ENCODE measurements around the gene KRT8.

Gene KRT8

DNA sequence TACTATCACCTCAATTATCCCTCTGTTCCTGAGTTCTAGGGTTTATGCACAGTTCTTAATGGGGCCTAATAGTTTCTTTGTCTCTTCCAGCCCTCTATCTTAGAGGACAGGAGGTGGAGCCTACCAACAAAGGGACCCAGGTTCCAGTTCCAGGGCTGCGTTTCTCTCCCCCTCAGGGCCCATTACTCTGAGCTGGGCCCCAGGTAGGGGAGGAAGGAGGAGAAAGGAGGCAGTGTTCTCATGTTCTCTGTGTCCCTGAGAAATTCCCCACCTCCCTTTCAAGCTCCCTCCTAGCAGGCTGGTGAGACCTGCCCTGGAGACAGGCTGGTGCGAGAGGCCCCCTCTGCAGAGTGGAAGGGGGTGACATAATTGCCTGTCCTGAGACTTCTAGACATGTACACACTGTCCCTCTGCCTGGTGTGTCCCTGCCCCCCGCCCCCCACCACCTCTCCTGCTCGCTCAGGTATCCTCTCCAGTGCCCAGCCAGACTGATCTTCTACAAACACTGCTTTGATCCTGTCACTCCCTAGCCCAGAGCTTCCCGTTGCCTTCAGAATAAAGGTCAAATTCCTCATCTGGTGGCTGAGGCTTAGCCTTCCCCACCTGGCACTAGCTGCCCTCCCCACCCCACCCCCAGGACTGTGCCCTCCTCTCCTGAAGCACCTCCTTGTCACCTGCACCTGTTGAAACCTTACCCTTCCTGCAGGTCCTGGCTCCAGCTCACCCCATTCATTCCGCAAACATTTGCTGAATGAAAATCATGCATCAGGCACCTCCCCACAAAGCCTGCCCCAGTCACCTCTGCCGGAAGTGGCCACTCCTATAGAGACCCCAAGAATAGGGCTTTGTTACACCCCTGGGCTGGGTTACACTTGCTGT is 21.1 kb upstream of the KRT8 start:
- H3K4me3 ChIP-seq (ENCODE audit: control insufficient read depth, low read depth, low read length): no peak overlapping the region
- no peak for TF ChIP-seq CTCF (conservative IDR thresholded peaks at IDR 0.05; ENCODE audit: control insufficient read depth, insufficient read depth, low read depth, low read length)
- DNase-seq (ENCODE audit: low read depth): no peak

DNA sequence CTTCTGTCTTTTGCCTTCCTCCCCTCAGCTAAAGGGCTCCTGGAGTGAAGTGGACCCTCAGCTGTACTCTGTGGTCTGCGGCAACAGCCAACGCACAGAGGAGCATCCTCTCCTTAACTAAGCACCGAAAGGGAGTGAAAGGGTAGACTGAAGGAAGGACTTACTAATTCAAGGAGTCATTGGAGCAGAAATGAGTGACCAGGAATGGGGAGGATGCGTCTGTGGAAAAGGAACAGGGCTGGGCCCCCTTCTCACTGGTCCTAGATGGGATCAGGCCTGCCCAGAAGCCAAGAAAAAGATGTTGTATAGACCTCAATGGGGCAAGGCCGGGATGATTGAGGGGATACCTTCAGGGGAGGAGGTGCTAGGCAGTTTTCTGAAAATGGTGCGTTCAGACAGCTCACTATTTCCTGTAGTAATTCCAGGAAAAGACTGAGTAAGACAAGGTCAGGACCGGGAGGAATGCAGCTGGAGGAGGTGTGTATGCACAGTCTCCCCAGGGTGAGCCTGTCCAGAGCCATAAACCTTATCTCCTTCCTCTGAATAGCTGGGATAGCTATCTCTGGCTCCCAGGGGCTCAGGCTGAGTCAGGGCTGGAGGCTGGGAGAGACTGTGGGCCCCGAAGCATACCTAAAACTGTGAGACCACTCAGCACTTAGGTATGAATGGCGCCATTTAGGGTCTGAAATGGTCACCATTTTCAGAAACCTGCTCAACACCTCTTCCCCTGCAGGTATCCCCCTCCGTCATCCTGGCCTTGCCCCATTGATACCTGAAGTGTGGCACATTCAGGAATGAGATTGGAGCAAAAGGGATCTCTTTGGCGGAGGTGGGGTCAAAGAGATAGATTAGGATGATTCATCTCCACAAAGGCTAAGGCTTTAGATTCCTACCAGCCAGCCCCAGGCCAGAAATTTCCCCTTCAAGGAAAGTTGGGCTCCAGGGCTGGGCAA is 20.2 kb upstream of the KRT8 start:
- TF ChIP-seq CTCF (conservative IDR thresholded peaks at IDR 0.05; ENCODE audit: control insufficient read depth, insufficient read depth, low read depth, low read length): no peak
- DNase-seq (ENCODE audit: low read depth): peak; percentile 54
- no peak overlapping the region for H3K4me3 ChIP-seq (ENCODE audit: control insufficient read depth, low read depth, low read length)

DNA sequence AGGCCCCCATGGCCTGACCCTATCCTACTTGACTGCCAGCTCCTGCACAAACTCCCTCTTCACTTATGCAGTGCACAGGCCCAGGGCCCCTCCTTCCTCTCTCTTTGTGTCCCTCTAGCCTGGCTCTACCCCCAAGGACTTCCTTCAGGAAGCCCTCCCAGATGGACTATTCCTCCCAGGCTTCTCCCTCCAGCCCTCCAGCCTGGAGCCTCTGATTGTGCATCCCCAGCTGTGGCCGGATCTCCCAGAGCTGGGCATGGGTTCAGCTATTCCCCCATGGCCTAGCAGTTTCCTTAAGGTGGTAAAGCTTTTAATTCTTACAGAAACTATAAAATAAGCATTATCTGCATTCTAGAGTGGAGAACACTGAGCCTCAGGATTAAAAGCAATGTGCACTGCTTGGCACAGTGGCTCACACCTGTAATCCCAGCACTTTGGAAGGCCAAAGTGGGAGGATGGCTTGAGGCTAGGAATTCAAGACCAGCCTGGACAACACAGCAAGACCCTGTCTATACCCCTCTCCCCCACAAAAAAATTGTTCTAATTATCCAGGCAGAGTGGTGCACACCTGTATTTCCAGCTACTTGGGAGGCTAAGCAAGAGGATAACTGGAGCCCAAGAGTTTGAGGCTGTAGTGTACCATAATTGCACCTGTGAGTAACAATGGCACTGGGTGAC is 16.8 kb upstream of the KRT8 start:
- no peak for DNase-seq (ENCODE audit: low read depth)
- no peak overlapping the region for H3K4me3 ChIP-seq (ENCODE audit: control insufficient read depth, low read depth, low read length)
- TF ChIP-seq CTCF (conservative IDR thresholded peaks at IDR 0.05; ENCODE audit: control insufficient read depth, insufficient read depth, low read depth, low read length): no peak

GRCh38 chr12:52920937-52921336 is 16.1 kb upstream of the KRT8 start:
- no peak overlapping the region for H3K4me3 ChIP-seq (ENCODE audit: control insufficient read depth, low read depth, low read length)
- no peak for DNase-seq (ENCODE audit: low read depth)
- no peak for TF ChIP-seq CTCF (conservative IDR thresholded peaks at IDR 0.05; ENCODE audit: control insufficient read depth, insufficient read depth, low read depth, low read length)

DNA sequence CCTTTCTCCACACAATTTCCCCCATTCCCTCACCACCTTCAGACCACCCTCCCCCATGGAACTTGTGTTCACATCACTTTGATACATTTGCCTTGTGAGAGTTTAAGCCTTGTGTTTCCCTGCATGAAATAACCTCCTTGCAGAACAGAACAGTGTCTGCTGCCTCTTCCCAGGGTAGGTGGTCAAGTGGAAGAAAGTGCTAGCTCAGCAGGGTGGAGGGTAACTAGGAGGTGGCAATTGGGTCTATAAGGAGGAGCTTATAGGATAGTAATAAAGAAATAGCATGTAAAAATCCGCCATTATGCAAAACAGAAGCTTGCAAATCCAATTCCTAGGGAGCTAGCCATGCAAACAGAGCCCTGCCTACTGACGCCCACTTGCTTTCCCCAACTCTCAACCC is 13.9 kb upstream of the KRT8 start:
- H3K4me3 ChIP-seq (ENCODE audit: control insufficient read depth, low read depth, low read length): no peak overlapping the region
- no peak for TF ChIP-seq CTCF (conservative IDR thresholded peaks at IDR 0.05; ENCODE audit: control insufficient read depth, insufficient read depth, low read depth, low read length)
- DNase-seq (ENCODE audit: low read depth): no peak

DNA sequence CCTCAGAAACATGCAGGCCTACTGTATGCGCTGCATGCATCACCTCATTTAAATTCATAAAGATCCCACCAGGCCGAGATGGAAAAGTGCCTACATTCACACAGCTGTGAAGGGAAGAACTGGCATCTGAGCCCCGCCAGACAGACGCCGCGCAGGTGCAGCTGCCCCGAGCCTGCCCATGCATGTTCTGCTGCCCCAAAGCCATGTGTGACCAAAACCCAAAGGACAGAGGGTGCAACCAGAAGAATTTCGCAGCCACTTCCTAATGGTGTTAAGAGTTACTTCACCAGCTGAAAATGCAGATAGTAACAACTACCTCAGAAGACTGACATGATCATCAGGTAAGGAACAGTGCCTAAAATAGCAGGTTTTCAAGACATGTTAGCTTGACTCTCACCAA is 13.5 kb upstream of the KRT8 start:
- no peak for TF ChIP-seq CTCF (conservative IDR thresholded peaks at IDR 0.05; ENCODE audit: control insufficient read depth, insufficient read depth, low read depth, low read length)
- H3K4me3 ChIP-seq (ENCODE audit: control insufficient read depth, low read depth, low read length): no peak overlapping the region
- DNase-seq (ENCODE audit: low read depth): no peak

Data from fibroblast of mammary gland (primary cell).